ENCODE measurements around the gene HLA-DPB1. TPM values are rescaled to one million over a fixed set of nuclear protein-coding genes. Genes with fewer than 3 reads are reported as not detected.
"Not testable (repeated sequence)": the region's sequence is repeated elsewhere in the genome, so short reads cannot be mapped to it uniquely, and the experiment has no call there.

The HLA-DPB1 gene
- total RNA-seq, 1 donor from 2014 or later: 94.8 TPM

DNA sequence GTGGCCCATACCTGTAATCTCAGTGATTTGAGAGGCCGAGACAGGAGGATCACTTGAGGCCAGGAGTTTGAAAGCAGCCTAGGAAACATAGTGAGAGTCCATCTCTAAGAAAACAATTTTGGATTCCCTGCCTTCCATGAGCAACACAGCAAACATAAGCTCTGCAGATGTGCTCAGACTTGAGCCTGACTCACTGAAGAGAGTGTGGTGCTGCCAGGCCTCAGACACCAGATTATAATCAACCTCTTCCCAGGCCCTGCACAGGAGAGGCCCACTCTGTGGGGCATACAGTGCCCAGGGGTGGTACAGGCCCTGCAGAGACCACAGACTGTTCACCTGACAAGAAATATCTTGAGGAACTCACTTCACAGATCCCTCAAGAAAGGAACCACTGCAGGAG, 19.9 kb downstream of the HLA-DPB1 start:
- intact Hi-C loops (cut with DNase I): no loop called here
- Histone ChIP-seq H3K9me3 (no peaks in the 10 kb centered on the region), H3K4me3 (no peak overlapping the region), H3K4me1 (no peaks in the 10 kb centered on the region), H3K36me3 (no peaks in the 10 kb centered on the region), H3K27me3 (no peaks in the 10 kb centered on the region), H3K27ac (no peak overlapping the region)
- DNase-seq (ENCODE audit: extremely low spot score in 2 of 2): no peak
- TF ChIP-seq, protein P1, sequence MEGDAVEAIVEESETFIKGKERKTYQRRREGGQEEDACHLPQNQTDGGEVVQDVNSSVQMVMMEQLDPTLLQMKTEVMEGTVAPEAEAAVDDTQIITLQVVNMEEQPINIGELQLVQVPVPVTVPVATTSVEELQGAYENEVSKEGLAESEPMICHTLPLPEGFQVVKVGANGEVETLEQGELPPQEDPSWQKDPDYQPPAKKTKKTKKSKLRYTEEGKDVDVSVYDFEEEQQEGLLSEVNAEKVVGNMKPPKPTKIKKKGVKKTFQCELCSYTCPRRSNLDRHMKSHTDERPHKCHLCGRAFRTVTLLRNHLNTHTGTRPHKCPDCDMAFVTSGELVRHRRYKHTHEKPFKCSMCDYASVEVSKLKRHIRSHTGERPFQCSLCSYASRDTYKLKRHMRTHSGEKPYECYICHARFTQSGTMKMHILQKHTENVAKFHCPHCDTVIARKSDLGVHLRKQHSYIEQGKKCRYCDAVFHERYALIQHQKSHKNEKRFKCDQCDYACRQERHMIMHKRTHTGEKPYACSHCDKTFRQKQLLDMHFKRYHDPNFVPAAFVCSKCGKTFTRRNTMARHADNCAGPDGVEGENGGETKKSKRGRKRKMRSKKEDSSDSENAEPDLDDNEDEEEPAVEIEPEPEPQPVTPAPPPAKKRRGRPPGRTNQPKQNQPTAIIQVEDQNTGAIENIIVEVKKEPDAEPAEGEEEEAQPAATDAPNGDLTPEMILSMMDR (IDR thresholded peaks at IDR 0.05): no peak
- no peak for TF ChIP-seq POLR2AphosphoS5 (IDR thresholded peaks at IDR 0.05; ENCODE audit: insufficient read depth in 1 of 2, low read depth in 1 of 2)
- TF ChIP-seq POLR2A (IDR thresholded peaks at IDR 0.05): no peak

DNA sequence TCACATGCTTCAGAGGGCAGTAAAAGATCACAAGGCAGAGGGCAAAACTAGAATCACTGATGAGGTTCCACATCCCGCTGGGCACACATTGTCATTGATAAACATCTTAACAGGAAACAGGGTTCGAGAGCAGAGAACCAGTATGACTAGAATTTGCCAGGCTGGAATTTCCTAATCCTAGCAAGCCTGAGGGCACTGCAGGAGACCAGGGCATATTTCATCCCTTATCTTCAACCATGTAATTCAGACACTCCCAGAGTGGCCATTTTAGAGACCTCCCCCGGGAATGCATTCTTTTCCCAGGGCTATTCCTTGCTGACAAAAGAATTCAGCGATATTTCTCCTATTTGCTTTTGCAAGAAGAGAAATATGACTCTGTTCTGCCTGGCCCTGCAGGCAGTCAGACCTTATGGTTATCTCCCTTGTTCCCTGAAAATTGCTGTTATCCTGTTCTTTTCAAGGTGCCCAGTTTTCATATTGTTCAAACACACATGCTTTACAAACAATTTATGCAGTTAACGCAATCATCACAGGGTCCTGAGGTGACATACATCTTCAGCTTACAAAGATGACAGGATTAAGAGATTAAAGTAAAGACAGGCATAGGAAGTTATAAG, 25.4 kb downstream of the HLA-DPB1 start:
- DNase-seq (ENCODE audit: extremely low spot score in 2 of 2); H3K27me3 ChIP-seq; H3K4me1 ChIP-seq; H3K27ac ChIP-seq; intact Hi-C loops (cut with DNase I); H3K9me3 ChIP-seq; H3K36me3 ChIP-seq; H3K4me3 ChIP-seq: not testable (repeated sequence)

DNA sequence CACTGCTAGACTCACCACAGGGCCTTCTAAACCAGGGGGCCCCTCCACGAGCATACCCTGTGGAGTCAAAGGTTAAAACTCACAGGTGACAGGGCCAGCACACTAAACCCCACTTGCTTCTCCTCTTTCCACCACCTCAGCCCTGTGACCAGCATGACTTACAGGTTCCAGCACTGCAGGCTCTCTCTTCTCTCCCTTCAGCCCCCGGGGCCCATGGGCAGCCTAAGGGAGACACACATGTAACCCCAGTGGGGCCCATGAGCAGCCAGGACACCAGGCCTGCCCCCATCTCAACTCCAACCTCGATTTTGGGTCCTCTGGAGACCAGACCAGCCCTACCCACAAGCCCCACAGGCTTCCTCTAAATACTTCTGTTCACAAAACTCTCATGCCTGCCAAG, 28.0 kb downstream of the HLA-DPB1 start:
- TF ChIP-seq POLR2A (IDR thresholded peaks at IDR 0.05) (no peak), POLR2AphosphoS5 (IDR thresholded peaks at IDR 0.05; ENCODE audit: insufficient read depth in 1 of 2, low read depth in 1 of 2) (no peak)
- TF ChIP-seq, protein P1 (IDR thresholded peaks at IDR 0.05): no peak
- intact Hi-C loops (cut with DNase I): no loop called here
- no peak overlapping the region for H3K27ac ChIP-seq
- no peaks in the 10 kb centered on the region for H3K36me3 ChIP-seq
- no peaks in the 10 kb centered on the region for H3K4me1 ChIP-seq
- H3K9me3 ChIP-seq: no peaks in the 10 kb centered on the region
- H3K4me3 ChIP-seq: no peak overlapping the region
- DNase-seq (ENCODE audit: extremely low spot score in 2 of 2): no peak
- H3K27me3 ChIP-seq: no peaks in the 10 kb centered on the region

DNA sequence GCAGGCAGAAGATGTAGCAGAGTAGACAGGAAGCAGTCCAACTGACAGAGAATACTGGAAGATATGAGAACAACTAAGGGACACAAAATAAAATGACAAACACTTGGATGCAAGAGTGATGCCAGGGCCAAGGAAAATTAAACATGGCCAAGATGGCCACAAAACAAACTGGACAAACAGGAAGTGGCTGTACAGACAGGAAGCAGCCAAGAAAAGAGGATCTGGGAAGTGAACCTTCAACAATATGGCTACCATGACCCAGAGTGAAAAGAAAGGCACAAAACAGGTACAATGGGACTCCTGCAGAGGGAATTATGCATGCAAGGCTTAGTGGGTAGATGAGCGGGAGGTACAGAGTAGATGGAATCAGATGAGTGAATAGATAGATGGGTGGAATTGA, 29.1 kb downstream of the HLA-DPB1 start:
- TF ChIP-seq, protein P1 (IDR thresholded peaks at IDR 0.05): no peak
- TF ChIP-seq POLR2A (IDR thresholded peaks at IDR 0.05) (no peak), POLR2AphosphoS5 (IDR thresholded peaks at IDR 0.05; ENCODE audit: insufficient read depth in 1 of 2, low read depth in 1 of 2) (no peak)
- H3K27ac ChIP-seq: no peak overlapping the region
- H3K36me3 ChIP-seq: no peaks in the 10 kb centered on the region
- no peak overlapping the region for H3K4me3 ChIP-seq
- no peaks in the 10 kb centered on the region for H3K27me3 ChIP-seq
- no peak for DNase-seq (ENCODE audit: extremely low spot score in 2 of 2)
- no peaks in the 10 kb centered on the region for H3K4me1 ChIP-seq
- intact Hi-C loops (cut with DNase I): no loop called here
- H3K9me3 ChIP-seq: no peaks in the 10 kb centered on the region

- TF ChIP-seq POLR2AphosphoS5 (IDR thresholded peaks at IDR 0.05; ENCODE audit: insufficient read depth in 1 of 2, low read depth in 1 of 2) (no peak), POLR2A (IDR thresholded peaks at IDR 0.05) (no peak)
- TF ChIP-seq, protein P1 (IDR thresholded peaks at IDR 0.05): no peak
- no peak overlapping the region for H3K4me3 ChIP-seq
- intact Hi-C loops (cut with DNase I): no loop called here
- no peak overlapping the region for H3K27ac ChIP-seq
- no peaks in the 10 kb centered on the region for H3K27me3 ChIP-seq
- no peaks in the 10 kb centered on the region for H3K4me1 ChIP-seq
- DNase-seq (ENCODE audit: extremely low spot score in 2 of 2): no peak
- no peaks in the 10 kb centered on the region for H3K36me3 ChIP-seq
- H3K9me3 ChIP-seq: no peaks in the 10 kb centered on the region
These were observed 29.6 kb downstream of the HLA-DPB1 start for GRCh38 chr6:33105386-33105785.

All from vagina (tissue), 2 donors.